ENCODE data around the gene CD82. TPM values are rescaled to one million over a fixed set of nuclear protein-coding genes. Genes with fewer than 3 reads are reported as not detected.
"Not testable (repeated sequence)": the region's sequence is repeated elsewhere in the genome, so short reads cannot be mapped to it uniquely, and the experiment has no call there.

The CD82 gene
- polyA plus RNA-seq, 1 donor from 2014 or later, result 544 TPM

GRCh38 chr11:44634401-44635281, 69.2 kb downstream of the CD82 start:
- peak overlapping the region in 2 of 4 donors; percentile 10 to 28 for H3K4me3 Mint-ChIP-seq
- no peaks in the 10 kb centered on the region for H3K9me3 Mint-ChIP-seq
- no peak overlapping the region for H3K27ac Mint-ChIP-seq
- peaks cover 5% of the 10 kb centered on the region for H3K27me3 Mint-ChIP-seq
- peaks cover 3 to 5% (median 4%) of the 10 kb centered on the region in 3 donors for H3K4me1 Mint-ChIP-seq
- peaks cover 5% of the 10 kb centered on the region for H3K36me3 Mint-ChIP-seq

- Mint-ChIP-seq H3K4me1 (peaks cover 3 to 5% (median 4%) of the 10 kb centered on the region in 3 donors), H3K36me3 (peaks cover 4% of the 10 kb centered on the region), H3K27ac (no peak overlapping the region), H3K27me3 (peaks cover 5% of the 10 kb centered on the region), H3K9me3 (peaks cover 0 to 9% (median 2%) of the 10 kb centered on the region in 3 donors), H3K4me3 (no peak overlapping the region)
Observed at GRCh38 chr11:44637487-44637886, 72.0 kb downstream of the CD82 start.

GRCh38 chr11:44638032-44638431, 72.6 kb downstream of the CD82 start:
- Mint-ChIP-seq H3K4me1 (peaks cover 0 to 4% (median 2%) of the 10 kb centered on the region in 3 donors), H3K4me3 (no peak overlapping the region), H3K36me3 (peaks cover 2% of the 10 kb centered on the region), H3K9me3 (peaks cover 0 to 14% (median 2%) of the 10 kb centered on the region in 3 donors), H3K27ac (no peak overlapping the region), H3K27me3 (peaks cover 5% of the 10 kb centered on the region)

GRCh38 chr11:44643217-44643616, 77.8 kb downstream of the CD82 start:
- Mint-ChIP-seq H3K4me3 (no peak overlapping the region), H3K4me1 (no peaks in the 10 kb centered on the region), H3K9me3 (peaks cover 6 to 40% (median 11%) of the 10 kb centered on the region in 3 donors)

GRCh38 chr11:44645827-44646226, 80.4 kb downstream of the CD82 start:
- Mint-ChIP-seq H3K27ac (no peak overlapping the region), H3K27me3 (peaks cover 8% of the 10 kb centered on the region), H3K4me3 (no peak overlapping the region), H3K9me3 (peaks cover 6 to 43% (median 13%) of the 10 kb centered on the region in 3 donors), H3K36me3 (peaks cover 2% of the 10 kb centered on the region), H3K4me1 (peaks cover 0 to 2% (median 0%) of the 10 kb centered on the region in 3 donors)

More at GRCh38 chr11:44643217-44643616, 77.8 kb downstream of the CD82 start:
- Mint-ChIP-seq H3K27ac (no peak overlapping the region), H3K27me3 (no peaks in the 10 kb centered on the region), H3K36me3 (peaks cover 2% of the 10 kb centered on the region)

- Mint-ChIP-seq H3K4me1 (peaks cover 0 to 11% (median 8%) of the 10 kb centered on the region in 3 donors), H3K9me3 (peaks cover 7 to 35% (median 13%) of the 10 kb centered on the region in 3 donors), H3K27me3 (peaks cover 12% of the 10 kb centered on the region)
- H3K36me3 Mint-ChIP-seq, H3K4me3 Mint-ChIP-seq, H3K27ac Mint-ChIP-seq: not testable (repeated sequence)
Observed at GRCh38 chr11:44647255-44647955, 81.9 kb downstream of the CD82 start.

- no peak overlapping the region for H3K27ac Mint-ChIP-seq
- peaks cover 0 to 11% (median 8%) of the 10 kb centered on the region in 3 donors for H3K4me1 Mint-ChIP-seq
- peaks cover 7 to 28% (median 13%) of the 10 kb centered on the region in 3 donors for H3K9me3 Mint-ChIP-seq
- H3K36me3 Mint-ChIP-seq, result peaks cover 2% of the 10 kb centered on the region
- peaks cover 12% of the 10 kb centered on the region for H3K27me3 Mint-ChIP-seq
- no peak overlapping the region for H3K4me3 Mint-ChIP-seq
Observed at GRCh38 chr11:44648109-44648508, 82.6 kb downstream of the CD82 start.

- Mint-ChIP-seq H3K9me3 (peaks cover 6 to 11% (median 7%) of the 10 kb centered on the region in 3 donors), H3K27ac (peak overlapping the region in 1 of 3 donors; percentile 31), H3K4me3 (peak overlapping the region in 1 of 4 donors; percentile 39), H3K36me3 (peaks cover 2% of the 10 kb centered on the region), H3K4me1 (peaks cover 0 to 11% (median 8%) of the 10 kb centered on the region in 3 donors), H3K27me3 (peaks cover 14% of the 10 kb centered on the region)
Observed at GRCh38 chr11:44651535-44652155, 86.2 kb downstream of the CD82 start.

GRCh38 chr11:44652901-44653644, 87.6 kb downstream of the CD82 start:
- Mint-ChIP-seq H3K4me3 (no peak overlapping the region), H3K9me3 (peaks cover 2 to 3% (median 3%) of the 10 kb centered on the region in 3 donors), H3K27me3 (peaks cover 14% of the 10 kb centered on the region), H3K4me1 (peaks cover 0 to 11% (median 8%) of the 10 kb centered on the region in 3 donors), H3K36me3 (peaks cover 2% of the 10 kb centered on the region), H3K27ac (no peak overlapping the region)

- peaks cover 12% of the 10 kb centered on the region for H3K27me3 Mint-ChIP-seq
- no peak overlapping the region for H3K4me3 Mint-ChIP-seq
- peaks cover 0 to 11% (median 8%) of the 10 kb centered on the region in 3 donors for H3K4me1 Mint-ChIP-seq
- peak overlapping the region in 1 of 3 donors; percentile 74 for H3K27ac Mint-ChIP-seq
- H3K9me3 Mint-ChIP-seq, result peaks cover 2 to 3% (median 3%) of the 10 kb centered on the region in 3 donors
- H3K36me3 Mint-ChIP-seq, result peaks cover 2% of the 10 kb centered on the region
Observed at GRCh38 chr11:44654057-44654456, 88.6 kb downstream of the CD82 start.

GRCh38 chr11:44654596-44654995, 89.1 kb downstream of the CD82 start:
- Mint-ChIP-seq H3K27me3 (peaks cover 12% of the 10 kb centered on the region), H3K9me3 (peaks cover 2 to 3% (median 3%) of the 10 kb centered on the region in 3 donors), H3K36me3 (peaks cover 2% of the 10 kb centered on the region), H3K27ac (no peak overlapping the region), H3K4me1 (peaks cover 0 to 11% (median 8%) of the 10 kb centered on the region in 3 donors), H3K4me3 (no peak overlapping the region)

- no peak overlapping the region for H3K27ac Mint-ChIP-seq
- H3K9me3 Mint-ChIP-seq, result peaks cover 0 to 8% (median 4%) of the 10 kb centered on the region in 3 donors
- H3K4me1 Mint-ChIP-seq, result peaks cover 0 to 1% (median 0%) of the 10 kb centered on the region in 3 donors
- H3K36me3 Mint-ChIP-seq, result peaks cover 3% of the 10 kb centered on the region
- peaks cover 5% of the 10 kb centered on the region for H3K27me3 Mint-ChIP-seq
- no peak overlapping the region for H3K4me3 Mint-ChIP-seq
Observed at GRCh38 chr11:44657836-44658505, 92.5 kb downstream of the CD82 start.

GRCh38 chr11:44658506-44658850, 93.0 kb downstream of the CD82 start:
- H3K27me3 Mint-ChIP-seq, result peaks cover 5% of the 10 kb centered on the region
- peak overlapping the region in 1 of 3 donors; percentile 8 for H3K27ac Mint-ChIP-seq
- H3K9me3 Mint-ChIP-seq, result peaks cover 0 to 8% (median 4%) of the 10 kb centered on the region in 3 donors
- peaks cover 0 to 1% (median 0%) of the 10 kb centered on the region in 3 donors for H3K4me1 Mint-ChIP-seq
- H3K4me3 Mint-ChIP-seq, result no peak overlapping the region
- H3K36me3 Mint-ChIP-seq, result peaks cover 3% of the 10 kb centered on the region

GRCh38 chr11:44659641-44660040, 94.2 kb downstream of the CD82 start:
- Mint-ChIP-seq H3K27ac (no peak overlapping the region), H3K9me3 (peaks cover 0 to 8% (median 4%) of the 10 kb centered on the region in 3 donors), H3K4me3 (no peak overlapping the region), H3K4me1 (peaks cover 0 to 1% (median 0%) of the 10 kb centered on the region in 3 donors), H3K27me3 (peaks cover 5% of the 10 kb centered on the region), H3K36me3 (peaks cover 3% of the 10 kb centered on the region)

All from IgD-negative memory B cell (primary cell).